Adrenal gland (tissue), 5 donors: Measurements from ENCODE around the gene DNAH12.

ENCODE experiments used
- CTCF ChIP-seq, 6 experiments: fragments of 450-650 bp in 4 of 6; fragments of 200-600 bp in 2 of 6; sonication (generic) in 1 of 6; IDR thresholded peaks; 1 replicate in 5 of 6; 2 replicates in 1 of 6; pipeline versions ENCODE4 v1.5.1 to v1.8.0; 2016 to 2021; ENCODE audit warnings: antibody characterized with exemption in 6 of 6, mild to moderate bottlenecking in 2 of 6, moderate library complexity in 1 of 6
- POLR2A ChIP-seq, 2 donors: fragments of 450-650 bp; IDR thresholded peaks; one replicate each; pipeline ENCODE4 v1.6.1; 2017; ENCODE audit warnings: antibody characterized with exemption in 2 of 2, mild to moderate bottlenecking in 2 of 2, moderate library complexity in 1 of 2
- donor health status: DM: no; HTN: no; CAD: no.

GRCh38 chr3:57383838-57384237, 160.3 kb downstream of the DNAH12 start:
- TF ChIP-seq CTCF (IDR thresholded peaks at IDR 0.05) (no peak), POLR2A (IDR thresholded peaks at IDR 0.05) (no peak)
